Kidney (tissue), 14 donors: ENCODE results near the gene POU3F3. TPM values are rescaled to one million over a fixed set of nuclear protein-coding genes. Genes with fewer than 3 reads are reported as not detected.
A peak's percentile ranks its signal among the peaks of the same experiment; 100 is the strongest.

Experiments
- DNase-seq, 5 donors: peaks; one replicate each; pipeline ENCODE4 v3.0.0-alpha.2; 2013 to 2020
- FAIRE-seq: peaks from 2 replicates; lab custom pipeline; 2012; peaks lifted over from hg19 to GRCh38; lab: Jason Lieb, UNC
- H3K27ac ChIP-seq, 2 donors: one replicate each; pipeline ENCODE4 v1.7.0; 2013; ENCODE audit warnings: low read depth in 2 of 2, low read length in 2 of 2, inconsistent platforms in 1 of 2
- H3K27me3 ChIP-seq: one replicate; pipeline ENCODE4 v1.7.1; 2013; ENCODE audit warnings: low read length, inconsistent platforms; ENCODE audit not compliant: control insufficient read depth, insufficient read depth
- H3K36me3 ChIP-seq, 3 donors: one replicate each; pipeline versions ENCODE4 v1.7.0 to v1.7.1; 2013; ENCODE audit warnings: low read length in 3 of 3, control low read depth in 1 of 3, inconsistent platforms in 1 of 3; ENCODE audit not compliant: insufficient read depth in 3 of 3, control insufficient read depth in 2 of 3
- H3K4me1 ChIP-seq, 3 donors: one replicate each; pipeline versions ENCODE4 v1.7.0 to v1.7.1; 2013; ENCODE audit warnings: low read length in 3 of 3, inconsistent platforms in 1 of 3, low read depth in 1 of 3; ENCODE audit not compliant: control insufficient read depth in 2 of 3, insufficient read depth in 2 of 3
- H3K4me3 ChIP-seq, 3 donors: one replicate each; pipeline versions ENCODE4 v1.7.0 to v1.8.1; 2013; ENCODE audit warnings: low read length in 3 of 3, control low read depth in 1 of 3, inconsistent platforms in 1 of 3
- H3K9ac ChIP-seq, 3 donors: one replicate each; pipeline versions ENCODE4 v1.7.0 to v1.7.1; 2013; ENCODE audit warnings: low read length in 3 of 3, control low read depth in 1 of 3, inconsistent platforms in 1 of 3
- H3K9me3 ChIP-seq, 3 donors: one replicate each; pipeline versions ENCODE4 v1.7.0 to v1.7.1; 2013; ENCODE audit warnings: low read length in 3 of 3, control low read depth in 1 of 3, inconsistent platforms in 1 of 3; ENCODE audit not compliant: control insufficient read depth in 2 of 3, insufficient read depth in 1 of 3
- CTCF ChIP-seq: IDR thresholded peaks from 3 replicates; pipeline ENCODE4 v1.5.1; 2012; ENCODE audit warnings: mild to moderate bottlenecking, moderate library complexity, borderline replicate concordance; ENCODE audit not compliant: insufficient read depth; ENCODE audit errors: extremely low read depth
- intact Hi-C: fragments of 100-400 bp; cut with DNase I; formaldehyde crosslinking; loops from one replicate; pipeline ENCODE4 v1.11.1; 2022
- polyA plus RNA-seq: library from polyadenylated mRNA; stranded (reverse); fragments of 350-450 nt; fragmentation: Illumina TruSeq; extraction: RNeasy Lipid Tissue Mini Kit (QIAGEN cat#74804); gene quantifications from one replicate; pipeline ENCODE4 v1.2.3, GENCODE V29; 2014; ENCODE audit warnings: low read depth, low replicate concordance; ENCODE audit not compliant: insufficient read depth
- total RNA-seq: library from RNA; stranded (reverse); fragmentation: NEBNext Ultra II Directional; extraction: Animal tissue kit (Norgen Biotek cat#: 25700); gene quantifications from one replicate; pipeline ENCODE4 v1.2.1, GENCODE V29; 2021
- donor health status: control.
- donor health status: control.
- donor health status: control.
- donor health status: control.
- donor health status: control.
- donor health status: DM: yes; HTN: yes; CAD: no.
- donor health status: Normal renal cell carcinoma (clear cell type).

Gene POU3F3
- total and polyA plus RNA-seq, 2 donors from 2014 or later = 31.4 to 118 TPM

GRCh38 chr2:104862058-104862941 lies 8.4 kb downstream of the POU3F3 start:
- H3K4me3 ChIP-seq = peak overlapping the region; percentile 36 to 50 (median 47)
- TF ChIP-seq CTCF = no peak
- FAIRE-seq = no peak

DNA sequence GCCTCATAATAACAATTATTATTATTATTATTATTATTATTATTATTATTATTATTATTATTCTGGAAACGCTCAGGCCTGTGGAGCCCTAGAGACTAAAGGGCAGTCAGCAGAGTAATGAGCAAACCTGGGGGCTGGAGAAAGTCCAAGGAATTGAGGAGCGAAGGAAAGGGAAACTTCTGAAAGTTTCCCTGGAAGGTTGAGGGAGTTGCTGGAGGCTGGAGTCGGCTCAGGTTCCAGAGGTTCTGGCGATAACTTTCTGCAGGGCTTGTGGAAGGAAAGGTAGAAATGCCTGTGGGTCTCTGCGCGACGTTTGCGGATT lies 9.2 kb downstream of the POU3F3 start:
- Histone ChIP-seq H3K9ac (peak overlapping the region; percentile 27 to 89 (median 55)), H3K4me3 (peak overlapping the region in 2 of 3 donors; percentile 35 to 50), H3K27ac (peak overlapping the region; percentile 90 to 94), H3K36me3 (no peaks in the 10 kb centered on the region), H3K9me3 (no peaks in the 10 kb centered on the region), H3K27me3 (peaks cover 74% of the 10 kb centered on the region), H3K4me1 (peaks cover 0 to 5% (median 0%) of the 10 kb centered on the region in 3 donors)
- TF ChIP-seq CTCF = no peak
- FAIRE-seq (no peak), DNase-seq (peak in 2 of 5 donors; percentile 25 to 45)
- intact Hi-C loops = no loop called here

More at GRCh38 chr2:104862058-104862941, 8.4 kb downstream of the POU3F3 start:
- H3K36me3 ChIP-seq = peaks cover 0 to 2% (median 0%) of the 10 kb centered on the region in 3 donors
- peaks cover 76% of the 10 kb centered on the region for H3K27me3 ChIP-seq
- DNase-seq = peak; percentile 78 to 90 (median 81)
- intact Hi-C loops = no loop called here
- H3K9me3 ChIP-seq = no peaks in the 10 kb centered on the region
- peak overlapping the region; percentile 90 to 92 for H3K27ac ChIP-seq
- peak overlapping the region; percentile 43 to 55 (median 43) for H3K9ac ChIP-seq
- peaks cover 0 to 5% (median 0%) of the 10 kb centered on the region in 3 donors for H3K4me1 ChIP-seq

- TF ChIP-seq CTCF = no peak
- Histone ChIP-seq H3K27me3 (peaks cover 74% of the 10 kb centered on the region), H3K4me3 (peak overlapping the region in 2 of 3 donors; percentile 35 to 50), H3K9me3 (no peaks in the 10 kb centered on the region), H3K4me1 (peaks cover 0 to 5% (median 0%) of the 10 kb centered on the region in 3 donors), H3K36me3 (no peaks in the 10 kb centered on the region), H3K9ac (peak overlapping the region in 2 of 3 donors; percentile 27 to 89), H3K27ac (peak overlapping the region; percentile 89 to 94)
- intact Hi-C loops = no loop called here
- FAIRE-seq (no peak), DNase-seq (peak; percentile 20 to 71 (median 61))
Measured at GRCh38 chr2:104863468-104864279, 9.8 kb downstream of the POU3F3 start.
